Hematopoietic multipotent progenitor cell treated with erythropoietin and hydrocortisone succinate and interleukin-3 and kit ligand, for 6 days (in vitro differentiated cells): Measurements from ENCODE around the gene RPS16.

Experiments
- DNase-seq: peaks from one replicate; pipeline ENCODE4 v3.0.0-alpha.2; 2015

Gene RPS16

GRCh38 chr19:39384839-39385568 is 50.7 kb downstream of the RPS16 start:
- no peak for DNase-seq
